Stimulated activated CD4-positive, alpha-beta T cell treated with anti-CD3 and anti-CD28 coated beads, Interleukin-2, amount 100 ng/mL, for 48 hours (primary cell): ENCODE measurements around the gene NOX5.

ENCODE experiments used
- DNase-seq, 2 donors: peaks; one replicate each; pipeline ENCODE4 v3.0.0-alpha.2; 2020

The NOX5 gene

GRCh38 chr15:69107025-69107620, 92.6 kb downstream of the NOX5 start:
- no peak for DNase-seq
